Esophagus squamous epithelium (tissue), 4 donors: Measurements from ENCODE around the gene EPHA2.

Experiments
- CTCF ChIP-seq, 6 experiments: fragments of 450-650 bp in 4 of 6; fragments of 200-600 bp in 2 of 6; sonication (generic) in 2 of 6; IDR thresholded peaks; one replicate each; pipeline ENCODE4 v1.5.1; 2016 to 2019; ENCODE audit warnings: antibody characterized with exemption in 6 of 6, mild to moderate bottlenecking in 4 of 6, moderate library complexity in 4 of 6
- POLR2A ChIP-seq, 4 donors: fragments of 450-650 bp; IDR thresholded peaks; one replicate each; pipeline ENCODE4 v1.6.1; 2017; ENCODE audit warnings: antibody characterized with exemption in 4 of 4, mild to moderate bottlenecking in 4 of 4, moderate library complexity in 3 of 4

GRCh38 chr1:16111771-16112595 lies 43.9 kb downstream of the EPHA2 start:
- TF ChIP-seq POLR2A (IDR thresholded peaks at IDR 0.05) (no peak), CTCF (IDR thresholded peaks at IDR 0.05) (no peak)
